ENCODE data around the gene EN1. TPM values are rescaled to one million over a fixed set of nuclear protein-coding genes. Genes with fewer than 3 reads are reported as not detected.

EN1 gene
- polyA plus RNA-seq, 1 donor (not counting 4 experiments of a cell fraction or from before 2014, with no cell fraction given), result 0.05 TPM

- TF ChIP-seq EZH2 (IDR thresholded peaks at IDR 0.05; ENCODE audit: low read length), result no peak
- TF ChIP-seq CTCF (optimal IDR thresholded peaks at IDR 0.05 in 1 of 3, IDR thresholded peaks at IDR 0.05 in 1 of 3, conservative IDR thresholded peaks at IDR 0.05 in 1 of 3; ENCODE audit: extremely low read depth in 1 of 3, insufficient read depth in 2 of 3, low read length in 3 of 3), result no peak
- Histone ChIP-seq H3K27me3 (ENCODE audit: control insufficient read depth, extremely low read depth, insufficient read depth, low read length) (peaks cover 56% of the 10 kb centered on the region), H3K27ac (ENCODE audit: control insufficient read depth, insufficient read depth, low read length) (no peak overlapping the region), H3K4me1 (ENCODE audit: control insufficient read depth, extremely low read depth, insufficient read depth, low read length) (peaks cover 6% of the 10 kb centered on the region), H3K9me1 (ENCODE audit: control insufficient read depth, extremely low read depth, insufficient read depth, low read length) (no peaks in the 10 kb centered on the region), H3K9me3 (ENCODE audit: control insufficient read depth, low read depth, low read length) (no peaks in the 10 kb centered on the region), H2AFZ (ENCODE audit: control insufficient read depth, low read length) (peak overlapping the region; percentile 58), H3K4me2 (ENCODE audit: control insufficient read depth, extremely low read depth, insufficient read depth, low read depth, low read length) (peak overlapping the region; percentile 73), H3K79me2 (ENCODE audit: control insufficient read depth, insufficient read depth, low read length) (no peaks in the 10 kb centered on the region), H4K20me1 (ENCODE audit: control insufficient read depth, extremely low read depth, insufficient read depth, low read length) (no peaks in the 10 kb centered on the region), H3K4me3 (ENCODE audit: control insufficient read depth in 2 of 3, extremely low read depth in 1 of 3, insufficient read depth in 2 of 3, low read depth in 1 of 3, low read length in 3 of 3) (peak overlapping the region; percentile 43 to 63 (median 55)), H3K9ac (ENCODE audit: control insufficient read depth, extremely low read depth, insufficient read depth, low read length) (peak overlapping the region; percentile 68), H3K36me3 (ENCODE audit: control insufficient read depth in 2 of 2, extremely low read depth in 1 of 2, insufficient read depth in 2 of 2, low read length in 2 of 2) (no peaks in the 10 kb centered on the region)
- DNase-seq (ENCODE audit: low read depth, low spot score), result no peak
- dilution Hi-C loops (cut with MboI; ENCODE audit: extremely low pct_ligation_motif_present, low sequenced_read_pairs), result no loop called here
- FAIRE-seq, result no peak
These were observed 951 bp downstream of the EN1 start for GRCh38 chr2:118846442-118846952.

- Histone ChIP-seq H3K27me3 (ENCODE audit: control insufficient read depth, extremely low read depth, insufficient read depth, low read length) (peaks cover 52% of the 10 kb centered on the region), H2AFZ (ENCODE audit: control insufficient read depth, low read length) (peak overlapping the region; percentile 54), H3K9me3 (ENCODE audit: control insufficient read depth, low read depth, low read length) (no peaks in the 10 kb centered on the region), H3K27ac (ENCODE audit: control insufficient read depth, insufficient read depth, low read length) (peak overlapping the region; percentile 29), H3K4me2 (ENCODE audit: control insufficient read depth, extremely low read depth, insufficient read depth, low read depth, low read length) (peak overlapping the region; percentile 73), H3K36me3 (ENCODE audit: control insufficient read depth in 2 of 2, extremely low read depth in 1 of 2, insufficient read depth in 2 of 2, low read length in 2 of 2) (no peaks in the 10 kb centered on the region), H3K4me1 (ENCODE audit: control insufficient read depth, extremely low read depth, insufficient read depth, low read length) (peaks cover 6% of the 10 kb centered on the region), H3K9ac (ENCODE audit: control insufficient read depth, extremely low read depth, insufficient read depth, low read length) (peak overlapping the region; percentile 68), H3K9me1 (ENCODE audit: control insufficient read depth, extremely low read depth, insufficient read depth, low read length) (no peaks in the 10 kb centered on the region), H3K4me3 (ENCODE audit: control insufficient read depth in 2 of 3, extremely low read depth in 1 of 3, insufficient read depth in 2 of 3, low read depth in 1 of 3, low read length in 3 of 3) (peak overlapping the region; percentile 43 to 63 (median 55)), H3K79me2 (ENCODE audit: control insufficient read depth, insufficient read depth, low read length) (no peaks in the 10 kb centered on the region), H4K20me1 (ENCODE audit: control insufficient read depth, extremely low read depth, insufficient read depth, low read length) (no peaks in the 10 kb centered on the region)
- FAIRE-seq, result no peak
- TF ChIP-seq EZH2 (IDR thresholded peaks at IDR 0.05; ENCODE audit: low read length) (peak; percentile 55), CTCF (optimal IDR thresholded peaks at IDR 0.05 in 1 of 3, IDR thresholded peaks at IDR 0.05 in 1 of 3, conservative IDR thresholded peaks at IDR 0.05 in 1 of 3; ENCODE audit: extremely low read depth in 1 of 3, insufficient read depth in 2 of 3, low read length in 3 of 3) (no peak)
- dilution Hi-C loops (cut with MboI; ENCODE audit: extremely low pct_ligation_motif_present, low sequenced_read_pairs), result no loop called here
- no peak for DNase-seq (ENCODE audit: low read depth, low spot score)
These were observed 1.7 kb downstream of the EN1 start for GRCh38 chr2:118845522-118846441.

Measured in keratinocyte (primary cell).